Vagina (tissue), 2 donors: ENCODE data around the gene SEMA3E.

Experiments
- CTCF ChIP-seq, 3 experiments: fragments of 450-650 bp in 2 of 3; fragments of 200-600 bp in 1 of 3; sonication (generic) in 1 of 3; IDR thresholded peaks; one replicate each; pipeline ENCODE4 v1.5.1; 2017 to 2019; ENCODE audit warnings: antibody characterized with exemption in 3 of 3, mild to moderate bottlenecking in 2 of 3, moderate library complexity in 2 of 3
- POLR2A ChIP-seq, 2 donors: fragments of 450-650 bp; IDR thresholded peaks; one replicate each; pipeline ENCODE4 v1.6.1; 2017; ENCODE audit warnings: antibody characterized with exemption in 2 of 2, mild to moderate bottlenecking in 2 of 2, moderate library complexity in 2 of 2
- POLR2AphosphoS5 ChIP-seq, 2 donors: sonication (generic); formaldehyde crosslinking; IDR thresholded peaks; one replicate each; pipeline ENCODE4 v1.9.0; 2017; ENCODE audit warnings: antibody characterized with exemption in 2 of 2, mild to moderate bottlenecking in 2 of 2, low read depth in 1 of 2; ENCODE audit not compliant: insufficient read depth in 1 of 2

GRCh38 chr7:83684928-83685327 is 36.0 kb upstream of the SEMA3E start:
- no peak for TF ChIP-seq POLR2AphosphoS5 (IDR thresholded peaks at IDR 0.05; ENCODE audit: insufficient read depth in 1 of 2, low read depth in 1 of 2)
- no peak for TF ChIP-seq CTCF (IDR thresholded peaks at IDR 0.05)
- TF ChIP-seq POLR2A (IDR thresholded peaks at IDR 0.05), result no peak
